Natural killer cell treated with Interleukin-12 subunit alpha and Interleukin-12 subunit beta and Interleukin-15 and Interleukin-18, amount 100 ng/mL, for 72 hours (primary cell): ENCODE results near the gene FAM53A. TPM values are rescaled to one million over a fixed set of nuclear protein-coding genes. Genes with fewer than 3 reads are reported as not detected.
A peak's percentile ranks its signal among the peaks of the same experiment; 100 is the strongest.

Source experiments
- ATAC-seq, 2 donors: fragments of 150-1000 bp; cut with Tn5 transposase in 1 of 2; sonication (Bioruptor Pico), chemical (Tn5 transposase) in 1 of 2; 2 replicates each; pipeline ENCODE4 v1.10.0; 2021
- DNase-seq: peaks from one replicate; pipeline ENCODE4 v3.0.0; 2022; ENCODE audit warnings: low spot score
- H3K27ac Mint-ChIP-seq, 2 donors: 1 replicate in 1 of 2; 2 replicates in 1 of 2; pipeline ENCODE4 v1.8.0; 2022; ENCODE audit warnings: mixed read lengths in 2 of 2, mild to moderate bottlenecking in 1 of 2, moderate library complexity in 1 of 2
- H3K27me3 Mint-ChIP-seq, 2 donors: 1 replicate in 1 of 2; 2 replicates in 1 of 2; pipeline ENCODE4 v1.8.0; 2022; ENCODE audit warnings: mixed read lengths in 2 of 2
- H3K36me3 Mint-ChIP-seq: one replicate; pipeline ENCODE4 v1.8.0; 2022; ENCODE audit warnings: mixed read lengths
- H3K4me1 Mint-ChIP-seq, 2 donors: 1 replicate in 1 of 2; 2 replicates in 1 of 2; pipeline ENCODE4 v1.8.0; 2022; ENCODE audit warnings: low read depth in 2 of 2, mixed read lengths in 2 of 2, mild to moderate bottlenecking in 1 of 2
- H3K4me3 Mint-ChIP-seq: one replicate; pipeline ENCODE4 v1.8.0; 2022; ENCODE audit warnings: mixed read lengths
- H3K9me3 Mint-ChIP-seq: 2 replicates; pipeline ENCODE4 v1.8.0; 2022; ENCODE audit warnings: mixed read lengths
- total RNA-seq, 2 donors: library from RNA; stranded (reverse); gene quantifications; one replicate each; pipeline ENCODE4 v1.2.3, GENCODE V29; 2022

Gene FAM53A
- total RNA-seq, 2 donors from 2014 or later, result 0.78 to 6.2 TPM

- no peaks in the 10 kb centered on the region for H3K36me3 Mint-ChIP-seq
- ATAC-seq (peak; percentile 86 to 91), DNase-seq (peak; percentile 93)
- H3K4me1 Mint-ChIP-seq, result peaks cover 33 to 35% of the 10 kb centered on the region in 2 donors
- H3K27me3 Mint-ChIP-seq, result no peaks in the 10 kb centered on the region
- H3K4me3 Mint-ChIP-seq, result peak within 1 kb of the TSS; percentile 95
- H3K9me3 Mint-ChIP-seq, result no peaks in the 10 kb centered on the region
- H3K27ac Mint-ChIP-seq, result peak within 1 kb of the TSS; percentile 90 to 93
Measured at GRCh38 chr4:1721003-1721665, 37.0 kb upstream of the FAM53A start, which contains the start of the genes TACC3 and TMEM129. TACC3 (plus strand) TSS chr4:1721521; CDS start chr4:1723422, 1,901 bp downstream. TMEM129 (minus strand) TSS chr4:1721323; CDS start chr4:1720837, 486 bp downstream.

DNA sequence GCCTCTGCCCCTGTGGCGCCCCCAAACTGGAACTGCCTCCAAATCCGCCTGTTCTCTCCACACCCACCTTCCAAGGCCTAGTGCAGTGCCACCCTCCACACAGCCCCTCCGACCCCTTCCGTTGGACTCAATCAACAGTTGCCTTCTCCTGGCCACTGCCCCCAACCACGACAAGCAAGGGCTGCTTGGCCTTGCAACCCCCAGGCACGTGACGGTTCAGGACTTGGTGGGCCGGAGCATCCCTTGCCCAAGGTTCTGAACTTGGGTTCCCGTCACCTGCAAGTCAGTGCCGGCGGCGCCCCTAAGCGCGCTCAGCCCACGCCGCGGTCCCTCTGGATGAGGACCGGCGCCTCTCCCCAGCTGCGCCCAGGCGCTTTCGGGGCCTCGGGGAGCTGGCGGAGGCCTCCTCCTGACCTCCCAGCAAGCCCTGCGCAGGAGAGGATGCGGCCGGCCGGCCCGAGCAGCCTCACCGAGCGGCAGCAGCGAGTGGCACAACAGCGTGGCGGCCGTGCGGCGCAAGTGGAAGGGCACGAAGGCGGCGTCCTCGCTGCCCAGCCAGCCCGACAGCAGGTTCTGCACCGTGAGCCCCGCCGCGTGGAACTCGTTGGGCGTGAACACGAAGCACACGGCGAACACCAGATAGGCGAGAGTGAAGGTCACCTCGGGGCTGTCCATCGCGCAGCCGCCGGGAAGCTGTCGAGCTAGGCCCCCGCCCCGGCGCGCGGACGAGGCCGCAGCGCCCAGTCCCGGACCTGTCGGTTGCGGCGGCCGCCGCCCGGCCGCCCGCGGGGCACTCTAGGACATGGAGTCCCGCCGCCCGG is 36.3 kb upstream of the FAM53A start:
- Mint-ChIP-seq H3K4me1 (peaks cover 34 to 36% of the 10 kb centered on the region in 2 donors), H3K4me3 (peak overlapping the region; percentile 87), H3K27me3 (no peaks in the 10 kb centered on the region), H3K9me3 (no peaks in the 10 kb centered on the region), H3K27ac (peak overlapping the region; percentile 90 to 92), H3K36me3 (no peaks in the 10 kb centered on the region)
- ATAC-seq, result peak; percentile 61 to 63
- peak; percentile 76 for DNase-seq

DNA sequence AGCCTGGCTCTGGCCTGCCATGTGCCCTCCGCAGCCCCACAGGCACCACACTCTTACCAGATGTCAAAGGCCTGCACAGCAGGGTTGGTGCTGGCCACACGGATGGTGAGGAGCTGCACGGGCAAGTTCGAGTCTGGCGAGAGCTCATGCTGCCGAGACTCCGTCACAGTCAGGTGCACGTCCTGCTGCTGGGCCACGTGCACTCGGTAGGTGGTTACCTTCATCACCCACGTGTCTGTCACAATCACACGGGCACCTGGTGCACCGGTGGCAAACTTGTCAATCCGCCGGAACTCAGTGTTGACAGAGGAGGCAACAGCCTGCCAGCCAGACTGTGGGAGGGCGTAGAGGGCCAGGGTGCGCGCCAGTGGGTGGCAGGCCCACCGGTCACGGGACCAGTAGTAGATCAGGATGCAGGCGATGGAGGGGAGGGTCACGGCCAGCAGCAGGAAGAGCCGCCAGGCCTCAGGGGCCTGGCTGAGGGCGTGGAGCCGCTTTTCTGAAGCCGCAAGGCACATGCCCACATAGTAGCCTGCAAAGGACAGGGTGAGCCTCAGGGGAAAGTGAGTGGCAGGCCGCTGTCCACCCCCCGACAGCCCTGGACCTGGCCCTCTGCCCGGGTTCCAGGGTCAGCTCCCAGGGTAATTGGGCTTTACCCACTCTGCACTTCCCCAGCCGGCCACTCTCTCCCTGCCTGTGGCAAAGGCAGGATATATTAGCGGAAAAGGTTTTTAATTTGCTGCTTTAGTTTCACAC is 34.2 kb upstream of the FAM53A start:
- Mint-ChIP-seq H3K4me1 (peaks cover 36 to 43% of the 10 kb centered on the region in 2 donors), H3K27ac (peak overlapping the region in 1 of 2 donors; percentile 90), H3K4me3 (peak overlapping the region; percentile 41)

DNA sequence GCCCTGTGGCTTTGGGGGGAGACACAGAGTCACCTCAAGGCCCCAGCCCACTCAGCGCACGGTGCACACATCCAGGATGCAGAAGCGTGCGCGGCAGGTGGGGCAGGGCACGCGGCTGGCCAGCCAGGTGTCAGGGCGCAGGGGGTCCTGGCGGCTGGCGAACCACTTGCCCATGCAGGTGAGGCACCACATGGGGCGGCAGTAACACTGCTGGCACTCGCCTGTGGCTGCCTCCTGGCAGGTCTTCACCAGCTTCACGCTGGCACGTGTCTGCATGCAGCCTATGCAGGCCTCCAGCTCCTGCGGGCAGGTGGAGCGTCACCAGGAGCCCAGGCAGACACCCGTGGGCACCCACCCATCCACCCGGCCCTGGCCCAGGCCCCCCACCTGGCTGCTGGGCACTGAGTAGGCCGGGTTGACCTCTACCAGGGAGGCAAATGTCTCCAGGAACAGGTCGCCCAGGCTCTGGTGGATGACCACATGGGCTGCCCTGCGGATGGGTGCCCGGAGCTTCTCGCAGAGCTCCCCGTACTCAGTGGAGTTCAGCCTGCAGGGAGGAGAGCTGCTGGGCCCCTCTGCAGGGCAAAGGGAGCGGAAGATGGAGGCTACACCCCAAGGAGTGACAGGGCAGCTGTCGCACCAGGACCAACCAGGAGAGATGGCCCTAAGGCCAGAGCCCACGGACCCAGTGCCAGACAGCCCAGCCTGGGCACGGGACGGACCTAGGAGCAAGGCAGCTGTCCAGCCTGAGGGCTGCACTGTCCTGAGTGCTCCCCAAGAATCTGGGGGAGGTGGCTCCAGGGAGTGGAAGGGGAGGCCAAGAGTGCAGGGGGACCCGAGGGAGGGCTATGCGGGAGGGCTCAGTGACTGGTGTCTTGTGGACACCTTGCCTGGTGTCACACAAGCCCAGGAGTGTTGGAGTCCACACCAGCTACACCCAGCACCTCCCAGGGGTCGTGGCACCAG is 33.3 kb upstream of the FAM53A start:
- Mint-ChIP-seq H3K27ac (peak overlapping the region in 1 of 2 donors; percentile 90), H3K27me3 (no peaks in the 10 kb centered on the region), H3K36me3 (no peaks in the 10 kb centered on the region), H3K9me3 (no peaks in the 10 kb centered on the region), H3K4me3 (no peak overlapping the region), H3K4me1 (peaks cover 31 to 34% of the 10 kb centered on the region in 2 donors)
- DNase-seq (no peak), ATAC-seq (no peak)

More for the DNA sequence above, 34.2 kb upstream of the FAM53A start:
- no peaks in the 10 kb centered on the region for H3K9me3 Mint-ChIP-seq
- no peaks in the 10 kb centered on the region for H3K27me3 Mint-ChIP-seq
- H3K36me3 Mint-ChIP-seq, result no peaks in the 10 kb centered on the region
- ATAC-seq, result no peak
- no peak for DNase-seq

DNA sequence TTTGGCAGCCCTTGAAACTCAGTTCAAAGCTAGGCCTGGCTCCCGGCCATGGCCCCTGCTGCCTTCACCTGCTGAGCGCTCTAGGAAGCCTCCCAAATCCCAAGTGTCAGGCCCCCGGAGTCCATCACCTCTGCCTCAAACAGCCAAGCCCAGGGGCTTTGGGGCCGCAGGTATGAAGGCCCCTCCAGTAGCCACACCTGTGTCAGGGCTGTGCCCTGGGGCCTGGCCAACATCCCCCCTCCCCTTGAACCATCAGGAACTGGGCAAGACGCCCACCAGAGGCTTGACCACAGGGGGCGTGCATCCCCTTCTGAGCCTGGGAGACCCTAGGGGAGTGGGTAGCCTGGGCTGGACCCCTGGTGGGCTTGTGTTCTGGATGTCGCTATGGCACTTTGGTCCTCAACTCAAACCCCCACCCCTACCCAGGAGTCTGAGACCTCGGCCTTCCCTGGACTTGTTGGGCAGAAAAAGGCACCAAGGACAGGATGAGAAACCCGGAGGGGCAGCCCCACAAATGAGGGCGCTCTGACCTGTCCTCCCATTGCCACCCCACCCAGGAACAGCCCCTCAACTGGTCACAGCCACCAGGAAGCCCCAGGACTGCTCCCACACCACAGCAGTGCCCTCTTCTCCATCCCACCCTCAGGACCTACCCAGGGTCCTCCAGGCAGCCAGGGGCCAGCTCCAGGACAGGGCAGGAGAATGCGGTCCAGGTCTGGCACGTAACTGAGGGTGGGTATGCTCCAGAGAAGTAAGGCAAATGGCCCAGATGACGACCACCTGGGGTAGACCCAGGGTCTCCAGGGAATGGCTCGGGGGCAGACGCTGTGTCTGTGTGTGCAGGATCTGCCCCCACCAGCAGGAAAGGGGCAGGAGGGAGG is 32.2 kb upstream of the FAM53A start:
- Mint-ChIP-seq H3K4me3 (peak overlapping the region; percentile 34), H3K9me3 (no peaks in the 10 kb centered on the region), H3K27ac (peak overlapping the region; percentile 83 to 97), H3K36me3 (peaks cover 1% of the 10 kb centered on the region), H3K4me1 (peaks cover 27 to 30% of the 10 kb centered on the region in 2 donors), H3K27me3 (no peaks in the 10 kb centered on the region)
- ATAC-seq (no peak), DNase-seq (no peak)

- peak overlapping the region; percentile 83 to 97 for H3K27ac Mint-ChIP-seq
- H3K9me3 Mint-ChIP-seq, result no peaks in the 10 kb centered on the region
- H3K4me3 Mint-ChIP-seq, result peak overlapping the region; percentile 82
- peaks cover 9% of the 10 kb centered on the region for H3K36me3 Mint-ChIP-seq
- ATAC-seq (no peak), DNase-seq (no peak)
- H3K4me1 Mint-ChIP-seq, result peaks cover 33 to 38% of the 10 kb centered on the region in 2 donors
- no peaks in the 10 kb centered on the region for H3K27me3 Mint-ChIP-seq
Measured at GRCh38 chr4:1715002-1715758, 31.1 kb upstream of the FAM53A start.

- H3K4me3 Mint-ChIP-seq, result peak overlapping the region; percentile 82
- no peaks in the 10 kb centered on the region for H3K27me3 Mint-ChIP-seq
- H3K4me1 Mint-ChIP-seq, result peaks cover 33 to 46% of the 10 kb centered on the region in 2 donors
- H3K36me3 Mint-ChIP-seq, result peaks cover 13% of the 10 kb centered on the region
- no peak for DNase-seq
- ATAC-seq, result no peak
- H3K27ac Mint-ChIP-seq, result peak overlapping the region; percentile 96 to 97
- no peaks in the 10 kb centered on the region for H3K9me3 Mint-ChIP-seq
Measured at GRCh38 chr4:1714303-1715001, 30.3 kb upstream of the FAM53A start.

DNA sequence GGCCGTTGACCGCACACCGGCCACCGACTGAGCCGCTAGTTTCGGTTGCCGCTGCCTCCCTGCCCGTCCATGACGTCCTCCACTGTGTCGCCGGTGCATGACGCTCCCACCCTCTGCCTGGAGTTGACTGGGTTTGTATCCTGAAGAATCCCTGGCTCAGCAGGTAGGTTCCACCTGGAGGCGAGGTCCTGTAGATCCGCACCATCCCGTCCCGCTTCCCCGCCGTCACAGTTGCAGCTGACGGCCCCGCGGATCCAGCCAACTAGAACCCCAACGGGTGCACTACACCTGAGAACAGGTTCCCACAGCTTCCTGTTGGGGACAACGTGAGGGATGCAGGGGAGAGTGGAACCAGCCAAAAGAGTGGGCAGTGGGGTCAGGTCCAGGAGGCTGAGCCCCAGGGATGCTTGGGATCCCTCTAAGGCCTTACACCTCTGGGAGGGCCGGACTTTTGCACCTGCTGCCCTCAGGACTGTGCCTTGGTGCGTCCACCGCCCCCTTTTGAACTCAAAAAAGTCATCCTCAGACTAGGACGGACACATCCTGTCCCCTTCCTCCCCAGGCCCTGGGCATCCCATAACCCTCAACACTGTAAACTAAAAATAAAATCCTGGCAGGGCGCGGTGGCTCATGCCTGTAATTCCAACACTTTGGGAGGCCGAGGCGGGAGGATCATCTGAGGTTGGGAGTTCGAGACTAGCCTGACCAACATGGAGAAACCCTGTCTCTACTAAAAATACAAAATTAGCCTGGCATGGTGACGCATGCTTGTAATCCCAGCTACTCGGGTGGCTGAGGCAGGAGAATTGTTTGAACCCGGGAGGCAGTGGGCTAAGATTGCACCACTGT is 29.1 kb upstream of the FAM53A start:
- Mint-ChIP-seq H3K27ac (peak overlapping the region; percentile 96 to 97), H3K27me3 (no peaks in the 10 kb centered on the region), H3K36me3 (peaks cover 13% of the 10 kb centered on the region), H3K4me3 (peak overlapping the region; percentile 82), H3K9me3 (no peaks in the 10 kb centered on the region), H3K4me1 (peaks cover 32 to 51% of the 10 kb centered on the region in 2 donors)
- ATAC-seq, result peak in 1 of 2 donors; percentile 25
- DNase-seq, result no peak

DNA sequence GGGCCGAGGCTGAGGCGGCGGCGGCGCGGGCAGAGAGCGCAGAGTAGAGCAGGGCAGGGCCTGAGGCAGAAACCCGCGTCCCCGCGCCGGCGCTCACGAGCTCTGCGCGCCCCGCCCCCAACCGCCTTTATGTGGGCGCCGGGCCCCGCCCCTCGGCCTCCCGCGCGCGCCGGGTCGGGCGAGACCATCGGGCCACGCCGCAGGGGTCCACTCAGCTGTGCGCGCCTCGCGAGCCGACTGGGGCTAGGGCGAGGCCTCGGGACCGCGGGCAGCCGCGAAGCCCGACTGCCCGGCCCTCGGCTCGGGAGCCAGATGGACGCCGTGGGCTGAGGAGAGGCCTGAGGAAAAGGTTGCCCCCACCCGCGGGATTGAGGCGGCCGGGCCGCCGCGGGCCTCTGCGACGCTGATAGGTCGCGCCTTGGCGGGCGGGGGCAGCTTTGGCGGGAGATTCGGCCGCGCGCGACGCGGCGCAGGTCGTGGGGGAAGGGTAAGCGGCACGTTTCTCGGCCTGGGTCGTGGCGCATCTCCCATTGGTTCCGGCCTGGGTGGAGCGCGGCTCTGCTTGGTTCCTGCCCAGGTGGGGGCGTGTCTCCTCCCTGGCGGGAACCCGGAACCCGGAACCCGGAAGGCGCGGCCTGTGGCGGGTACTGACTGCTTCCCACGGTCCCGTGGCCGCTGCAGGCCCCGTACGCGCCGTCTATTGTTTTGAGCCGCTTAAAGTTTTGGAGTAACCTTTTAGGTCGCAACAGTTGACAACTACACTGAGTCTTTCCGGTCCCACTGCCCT is 28.3 kb upstream of the FAM53A start, which contains the start of gene SLBP:
TSS of gene SLBP (minus strand) at position 104 of the 787 bp plus-strand sequence. CDS start 131 bp downstream, outside the sequence.
- peaks cover 31 to 49% of the 10 kb centered on the region in 2 donors for H3K4me1 Mint-ChIP-seq
- H3K27me3 Mint-ChIP-seq, result no peaks in the 10 kb centered on the region
- peak within 1 kb of the TSS; percentile 82 for H3K4me3 Mint-ChIP-seq
- peak; percentile 98 for DNase-seq
- peaks cover 13% of the 10 kb centered on the region for H3K36me3 Mint-ChIP-seq
- H3K9me3 Mint-ChIP-seq, result no peaks in the 10 kb centered on the region
- H3K27ac Mint-ChIP-seq, result peak within 1 kb of the TSS; percentile 97 to 98
- peak; percentile 91 to 95 for ATAC-seq
